Right cardiac atrium (tissue), 5 donors: ENCODE measurements around the gene CT47A7. TPM values are rescaled to one million over a fixed set of nuclear protein-coding genes. Genes with fewer than 3 reads are reported as not detected.
"Not testable (repeated sequence)": the region's sequence is repeated elsewhere in the genome, so short reads cannot be mapped to it uniquely, and the experiment has no call there.

ENCODE experiments used
- ATAC-seq, 2 donors: fragments of 200-7000 bp; cut with Tn5 transposase; one replicate each; pipeline versions ENCODE4 v1.8.0 to v1.9.1; 2020; ENCODE audit warnings: moderate library complexity in 2 of 2, mild to moderate bottlenecking in 1 of 2
- DNase-seq, 3 donors: peaks; one replicate each; pipeline ENCODE4 v3.0.0-alpha.2; 2020
- H3K27ac ChIP-seq: one replicate; pipeline ENCODE4 v1.5.1; 2013; ENCODE audit warnings: mild to moderate bottlenecking, low read length, control low read depth, moderate library complexity
- H3K27me3 ChIP-seq: one replicate; pipeline ENCODE4 v1.6.1; 2013; ENCODE audit not compliant: control insufficient read depth, insufficient read depth
- H3K4me1 ChIP-seq: one replicate; pipeline ENCODE4 v1.6.1; 2013; ENCODE audit warnings: low read length; ENCODE audit not compliant: control insufficient read depth, insufficient read depth
- H3K4me3 ChIP-seq: one replicate; pipeline ENCODE4 v1.5.1; 2013; ENCODE audit warnings: low read length, control low read depth
- H3K9me3 ChIP-seq: one replicate; pipeline ENCODE4 v1.6.1; 2013; ENCODE audit warnings: low read length; ENCODE audit not compliant: control insufficient read depth
- WGBS: extraction: QIAGEN DNeasy Blood & Tissue Kit; methylation state at CpG from one replicate; pipeline ENCODE4 v1.1.7; 2013; 5-methylcytosine and 5-hydroxymethylcytosine counted together
- intact Hi-C, 4 donors: fragments of 100-400 bp; cut with DNase I; formaldehyde crosslinking; loops; one replicate each; pipeline versions ENCODE4 v1.11.0 to v1.14.0; 2022 to 2023
- long read RNA-seq, 4 donors: library from polyadenylated mRNA; unstranded; transcript quantifications; one replicate each; pipeline ENCODE4 v2.0.0, GENCODE V29; 2020 to 2021
- polyA plus RNA-seq: library from polyadenylated mRNA; stranded (reverse); fragments of 200-250 nt; gene quantifications from one replicate; pipeline ENCODE4 v1.2.3, GENCODE V29; 2013
- total RNA-seq, 4 donors: library from RNA; stranded (reverse); fragmentation: NEBNext Ultra II Directional; extraction: Animal tissue kit (Norgen Biotek cat#: 25700); gene quantifications; one replicate each; pipeline ENCODE4 v1.2.1, GENCODE V29; 2021
- donor health status: healthy with polysubstance abuse.
- donor health status: DM: no; HTN: yes; CAD: no.
- donor health status: DM: no; HTN: no; CAD: no.
- donor health status: DM: no; HTN: yes; CAD: no; lungs with severe emphysema.
- donor health status: DM: yes; HTN: yes; CAD: no.

Gene CT47A7
- total RNA-seq = not detected
- polyA plus RNA-seq = not detected
- long read RNA-seq, donor 1 = 0 reads
- long read RNA-seq, donor 2 = 0 reads
- long read RNA-seq, donor 3 = 0 reads
- long read RNA-seq, donor 4 = 0 reads

DNA sequence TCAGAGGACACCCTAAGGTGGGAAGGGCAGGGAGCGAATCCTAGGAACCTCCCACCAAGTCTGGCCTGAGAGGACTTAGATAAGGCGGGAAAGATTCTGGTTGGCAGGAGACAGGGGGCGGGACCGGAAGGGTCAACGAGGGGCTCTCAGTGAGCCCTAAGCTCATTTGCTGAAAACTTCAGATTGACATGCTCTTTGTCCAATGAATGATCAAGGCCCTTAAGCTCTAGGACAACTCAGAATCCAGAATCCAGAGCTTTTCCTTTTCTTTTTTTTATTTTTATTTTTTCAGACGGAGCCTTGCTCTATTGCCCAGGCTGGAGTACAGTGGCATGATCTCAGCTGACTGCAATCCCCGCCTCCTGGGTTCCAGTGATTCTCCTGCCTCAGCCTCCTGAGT lies at the start of gene CT47A7:
CT47A7 (minus strand) TSS at position 101 of the 400 bp plus-strand sequence. CDS start 255 bp downstream, outside the sequence.
- H3K27me3 ChIP-seq, H3K9me3 ChIP-seq, H3K27ac ChIP-seq, ATAC-seq, H3K4me1 ChIP-seq, DNase-seq, intact Hi-C loops, H3K4me3 ChIP-seq: not testable (repeated sequence)
- WGBS = no CpG with 5 or more reads among the region's 7 CpGs

GRCh38 chrX:121000589-121000988 lies 44.2 kb upstream of the CT47A7 start:
- no peak overlapping the region for H3K4me3 ChIP-seq
- H3K27ac ChIP-seq = no peak overlapping the region
- ATAC-seq = no peak
- WGBS = 62% methylated on average over 4 of the region's 4 CpGs
- no peaks in the 10 kb centered on the region for H3K9me3 ChIP-seq
- intact Hi-C loops = no loop called here
- H3K4me1 ChIP-seq = no peaks in the 10 kb centered on the region
- DNase-seq = no peak
- no peaks in the 10 kb centered on the region for H3K27me3 ChIP-seq

- intact Hi-C loops = no loop called here
- Histone ChIP-seq H3K27ac (no peak overlapping the region), H3K9me3 (no peaks in the 10 kb centered on the region), H3K4me1 (no peaks in the 10 kb centered on the region), H3K4me3 (no peak overlapping the region), H3K27me3 (no peaks in the 10 kb centered on the region)
- 80% methylated on average over 3 of the region's 3 CpGs for WGBS
- ATAC-seq = no peak
- no peak for DNase-seq
Measured at GRCh38 chrX:120999413-120999812, 43.0 kb upstream of the CT47A7 start.

GRCh38 chrX:120985660-120986059 lies 29.3 kb upstream of the CT47A7 start, which contains the start of gene CT47A1:
CT47A1 (minus strand) TSS chrX:120985760; CDS start chrX:120985529, 231 bp downstream.
- intact Hi-C loops, H3K4me1 ChIP-seq, DNase-seq, H3K27me3 ChIP-seq, H3K27ac ChIP-seq, H3K9me3 ChIP-seq, ATAC-seq, H3K4me3 ChIP-seq: not testable (repeated sequence)
- WGBS = no CpG with 5 or more reads among the region's 8 CpGs

Other genes with a start within 250 kb of the CT47A7 start
- gene CT47B1, start 80.7 kb downstream of the CT47A7 start, total RNA-seq = not detected
- not detected for gene CT47B1, start 80.7 kb downstream of the CT47A7 start, polyA plus RNA-seq
- gene CT47A11, start 19.4 kb downstream of the CT47A7 start, total RNA-seq = not detected
- gene CT47A11, start 19.4 kb downstream of the CT47A7 start, polyA plus RNA-seq = not detected
- not detected for gene CT47A10, start 14.6 kb downstream of the CT47A7 start, total RNA-seq
- gene CT47A10, start 14.6 kb downstream of the CT47A7 start, polyA plus RNA-seq = not detected
- gene CT47A9, start 9.7 kb downstream of the CT47A7 start, total RNA-seq = not detected
- gene CT47A9, start 9.7 kb downstream of the CT47A7 start, polyA plus RNA-seq = not detected
- not detected for gene CT47A8, start 4.9 kb downstream of the CT47A7 start, total RNA-seq
- not detected for gene CT47A8, start 4.9 kb downstream of the CT47A7 start, polyA plus RNA-seq
- gene CT47A6, start 4.9 kb upstream of the CT47A7 start, total RNA-seq = not detected
- not detected for gene CT47A6, start 4.9 kb upstream of the CT47A7 start, polyA plus RNA-seq
- not detected for gene CT47A5, start 9.7 kb upstream of the CT47A7 start, total RNA-seq
- gene CT47A5, start 9.7 kb upstream of the CT47A7 start, polyA plus RNA-seq = not detected
- not detected for gene CT47A4, start 14.6 kb upstream of the CT47A7 start, total RNA-seq
- not detected for gene CT47A4, start 14.6 kb upstream of the CT47A7 start, polyA plus RNA-seq
- not detected for gene CT47A3, start 19.5 kb upstream of the CT47A7 start, total RNA-seq
- not detected for gene CT47A3, start 19.5 kb upstream of the CT47A7 start, polyA plus RNA-seq
- not detected for gene CT47A2, start 24.3 kb upstream of the CT47A7 start, total RNA-seq
- not detected for gene CT47A2, start 24.3 kb upstream of the CT47A7 start, polyA plus RNA-seq
- gene CT47A1, start 29.2 kb upstream of the CT47A7 start, total RNA-seq = not detected
- gene CT47A1, start 29.2 kb upstream of the CT47A7 start, polyA plus RNA-seq = not detected
- 1 to 10 TPM; 1.1 to 1.6 (median 1.3) TPM for gene GLUD2, start 91.0 kb upstream of the CT47A7 start, total RNA-seq
- gene GLUD2, start 91.0 kb upstream of the CT47A7 start, polyA plus RNA-seq = 0.41 TPM